Skeletal muscle cell (primary cell): ENCODE measurements around the gene SPG21.

Source experiments
- DNase-seq: peaks from one replicate; pipeline ENCODE4 v3.0.0-alpha.2; 2010; ENCODE audit warnings: low read depth
- H3K4me3 ChIP-seq: 2 replicates; pipeline ENCODE4 v1.5.1; 2011; ENCODE audit warnings: low read depth, mild to moderate bottlenecking, control low read depth, low read length, moderate library complexity

The SPG21 gene

GRCh38 chr15:64915518-64916227, 74.0 kb downstream of the SPG21 start:
- H3K4me3 ChIP-seq, result no peak overlapping the region
- no peak for DNase-seq
